HG02623 (cell line): ENCODE measurements around the gene KDM4C.

Source experiments
- ATAC-seq: cut with Tn5 transposase; IDR thresholded peaks from one replicate; pipeline ENCODE4 v1.9.1; 2021; ENCODE audit warnings: moderate library complexity; ENCODE audit not compliant: unreplicated experiment

KDM4C gene

DNA sequence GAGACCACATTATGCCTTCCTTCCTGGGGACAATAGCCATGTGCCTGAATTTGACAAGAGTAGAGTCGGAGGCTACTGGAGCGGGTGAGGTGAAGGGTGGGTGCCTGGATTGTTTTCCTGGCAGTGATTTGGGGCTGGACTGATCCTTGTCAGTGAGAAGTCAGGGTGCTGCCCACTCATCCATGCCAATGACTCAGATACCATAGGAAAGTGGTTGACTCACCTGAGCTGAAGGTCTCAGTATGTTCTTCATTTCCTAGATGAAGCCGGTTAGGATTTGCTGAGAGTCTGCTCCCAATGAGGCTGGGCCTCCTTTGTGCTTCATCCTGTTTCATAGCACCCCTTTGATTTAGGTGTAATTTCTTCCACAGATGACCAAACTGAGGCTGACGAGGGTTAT, 366.0 kb downstream of the KDM4C start:
- no peak for ATAC-seq

DNA sequence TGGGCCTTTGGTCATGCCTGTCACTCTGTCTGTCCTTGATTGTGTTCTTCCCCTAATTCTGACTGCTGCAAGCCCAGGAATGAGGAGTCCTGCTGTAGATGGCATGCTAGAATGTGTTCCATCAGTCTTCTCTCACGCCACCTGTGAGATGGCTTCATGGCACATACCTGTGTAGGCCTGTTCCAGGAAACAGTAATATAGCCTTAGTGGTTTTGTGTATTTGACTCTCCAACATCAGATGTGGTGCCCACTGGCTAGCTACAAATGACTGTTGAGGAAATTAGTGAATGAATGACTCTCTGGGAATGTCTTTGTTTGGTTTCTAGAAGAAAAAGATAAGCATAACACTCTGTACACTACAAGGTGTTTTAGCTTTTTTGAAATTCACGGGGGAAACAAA, 367.5 kb downstream of the KDM4C start:
- ATAC-seq: no peak

DNA sequence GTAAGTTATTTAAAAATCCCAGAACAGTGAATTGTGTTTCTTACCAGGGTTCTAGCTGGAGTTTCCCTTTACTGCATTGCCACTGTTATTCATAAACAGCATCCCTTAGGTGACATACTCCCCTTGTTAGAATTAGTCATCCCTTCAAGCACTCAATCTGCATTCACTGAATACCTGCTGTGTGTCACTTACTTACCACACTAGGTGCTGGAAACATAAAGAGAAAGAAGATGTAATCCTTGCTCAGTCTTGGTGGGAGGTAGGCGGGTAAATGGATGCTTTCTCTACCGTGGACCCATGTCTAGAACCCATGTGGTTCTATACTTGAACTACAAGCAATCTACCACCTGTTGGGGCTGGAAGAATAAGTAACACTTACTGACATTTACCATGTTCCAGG, 371.6 kb downstream of the KDM4C start:
- ATAC-seq: no peak

DNA sequence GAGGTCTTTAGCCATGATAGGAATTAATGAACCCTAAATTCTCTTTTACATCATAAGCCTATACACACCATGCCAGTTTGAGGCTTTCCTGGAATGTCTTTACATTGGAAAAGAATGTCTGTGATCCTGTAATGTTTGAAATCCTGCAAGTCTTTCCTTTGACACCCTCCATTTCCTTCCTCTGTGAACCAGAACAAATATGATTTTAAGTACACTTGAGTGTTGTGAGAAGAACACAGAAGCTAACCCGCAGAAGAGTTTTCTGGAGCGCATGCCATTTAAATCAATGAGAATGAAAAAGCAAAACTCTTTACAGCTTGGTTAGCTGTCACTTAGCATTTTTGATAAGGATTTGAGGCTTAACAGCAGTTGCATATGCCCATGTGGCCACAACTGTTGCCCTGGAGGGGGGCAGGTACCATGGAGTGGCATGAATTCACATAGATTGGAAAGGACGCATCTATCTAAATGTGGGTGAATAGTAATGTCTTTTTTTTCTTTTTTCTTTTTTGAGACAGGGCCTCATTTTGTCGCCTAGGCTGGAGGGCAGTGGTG, 372.6 kb downstream of the KDM4C start:
- no peak for ATAC-seq

DNA sequence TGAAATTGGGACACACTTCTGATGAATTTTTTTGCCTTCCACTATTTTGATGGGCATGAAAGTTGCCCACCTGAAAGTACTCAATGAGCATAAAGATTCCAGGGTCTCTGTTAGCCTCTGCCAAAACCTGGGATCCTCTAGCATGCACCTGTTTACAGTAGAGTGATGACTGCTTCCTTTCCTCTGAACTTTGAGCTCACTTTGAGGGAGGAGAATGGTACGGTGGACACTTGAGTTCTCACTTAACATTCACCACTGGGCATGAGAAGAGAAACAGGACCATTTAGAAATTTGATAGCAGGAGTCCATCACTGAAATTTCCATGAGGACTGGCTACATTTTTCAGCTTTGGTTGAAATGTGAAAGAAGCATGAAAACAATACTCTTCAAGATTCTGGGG, 374.8 kb downstream of the KDM4C start:
- no peak for ATAC-seq

DNA sequence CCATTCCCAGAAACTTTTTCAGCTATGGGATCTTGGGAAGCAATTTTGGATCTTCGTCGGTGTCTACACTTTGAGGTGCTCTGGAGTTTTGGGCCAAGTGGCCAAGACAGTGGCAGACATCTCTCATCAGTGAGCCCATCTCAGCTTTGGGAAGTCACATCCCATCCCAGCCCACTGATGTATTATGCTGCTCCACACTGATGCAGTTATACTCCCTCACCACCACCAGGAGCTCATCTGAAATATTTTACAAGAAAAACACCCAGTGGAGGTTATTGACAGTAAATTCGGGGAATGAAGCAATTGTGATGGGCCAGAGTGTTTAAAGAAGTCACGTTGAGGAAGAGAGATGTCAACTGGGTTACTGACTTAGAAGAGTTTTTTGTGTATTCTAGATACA, 378.0 kb downstream of the KDM4C start:
- no peak for ATAC-seq

DNA sequence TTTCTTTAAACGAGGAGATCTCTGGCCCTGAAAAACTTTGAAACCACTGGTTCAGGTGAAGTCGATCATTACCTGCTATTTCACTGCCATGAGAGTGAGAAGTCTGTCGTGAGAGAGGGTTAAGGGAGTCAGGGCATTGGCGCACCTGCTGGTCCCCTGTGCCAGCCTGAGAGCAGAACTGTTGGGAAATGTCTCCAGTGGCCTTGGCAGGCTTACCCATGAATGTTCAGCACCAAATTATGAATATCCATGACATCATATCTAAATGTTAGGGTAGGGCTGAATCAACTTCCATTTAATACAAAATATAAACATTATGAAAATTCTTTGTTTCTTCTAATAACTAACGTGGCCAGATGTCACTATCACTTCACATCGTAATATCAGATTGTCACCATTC, 379.3 kb downstream of the KDM4C start:
- no peak for ATAC-seq

DNA sequence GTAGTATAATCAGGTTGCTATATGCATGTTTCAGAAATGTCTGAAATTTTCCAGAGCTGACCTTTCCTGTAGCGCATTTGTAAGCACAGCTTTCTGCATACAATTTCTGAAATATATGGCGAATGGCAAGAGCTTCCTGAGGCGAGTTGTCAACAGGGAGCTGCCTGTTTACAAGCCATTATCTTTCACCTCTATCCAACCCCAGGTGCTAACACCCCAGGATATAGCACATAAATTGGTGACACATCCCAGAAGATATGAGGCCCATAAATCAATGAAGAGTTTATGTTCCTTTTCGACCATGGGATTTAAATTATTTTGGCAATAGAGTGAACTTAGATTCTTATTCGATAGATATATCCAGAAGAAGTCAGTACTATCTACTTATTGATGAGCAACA, 379.8 kb downstream of the KDM4C start:
- ATAC-seq: no peak

DNA sequence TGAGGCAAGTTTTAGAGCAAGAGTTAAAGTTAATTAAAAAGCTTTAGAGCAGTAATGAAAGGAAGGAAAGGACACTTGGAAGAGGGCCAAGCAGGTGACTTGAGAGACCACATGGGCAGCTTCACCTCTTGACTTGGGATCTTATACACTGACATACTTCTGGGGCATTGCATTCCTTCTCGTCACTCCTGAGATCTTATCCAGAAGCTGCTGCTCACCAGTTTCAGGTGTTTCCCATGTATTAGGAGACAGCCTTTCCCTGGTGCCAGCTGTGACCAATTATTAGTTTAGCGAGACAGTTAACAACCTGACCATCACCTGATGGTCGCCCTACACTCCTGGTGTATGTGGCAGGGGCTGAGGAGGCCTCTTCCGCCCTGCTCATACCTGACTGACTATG, 382.1 kb downstream of the KDM4C start:
- no peak for ATAC-seq

DNA sequence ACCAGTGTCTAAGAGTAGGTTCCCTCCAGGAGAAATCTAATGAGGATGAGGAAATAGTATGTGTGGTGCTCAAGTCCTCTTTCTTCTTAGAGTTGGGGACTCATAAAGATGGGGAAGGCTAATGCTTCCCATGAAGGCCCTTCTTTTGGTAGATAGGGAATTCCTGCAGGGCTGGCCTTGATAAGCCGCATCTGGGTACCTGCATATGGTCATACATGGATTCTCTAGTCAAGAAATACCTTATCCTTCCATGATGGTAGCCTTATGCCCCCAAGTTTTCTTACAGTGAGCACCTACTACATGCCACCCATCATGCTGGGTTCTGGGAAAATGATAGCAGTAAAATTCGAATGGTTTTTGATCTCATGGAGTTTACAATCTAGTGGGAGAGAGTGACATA, 382.6 kb downstream of the KDM4C start:
- no peak for ATAC-seq

DNA sequence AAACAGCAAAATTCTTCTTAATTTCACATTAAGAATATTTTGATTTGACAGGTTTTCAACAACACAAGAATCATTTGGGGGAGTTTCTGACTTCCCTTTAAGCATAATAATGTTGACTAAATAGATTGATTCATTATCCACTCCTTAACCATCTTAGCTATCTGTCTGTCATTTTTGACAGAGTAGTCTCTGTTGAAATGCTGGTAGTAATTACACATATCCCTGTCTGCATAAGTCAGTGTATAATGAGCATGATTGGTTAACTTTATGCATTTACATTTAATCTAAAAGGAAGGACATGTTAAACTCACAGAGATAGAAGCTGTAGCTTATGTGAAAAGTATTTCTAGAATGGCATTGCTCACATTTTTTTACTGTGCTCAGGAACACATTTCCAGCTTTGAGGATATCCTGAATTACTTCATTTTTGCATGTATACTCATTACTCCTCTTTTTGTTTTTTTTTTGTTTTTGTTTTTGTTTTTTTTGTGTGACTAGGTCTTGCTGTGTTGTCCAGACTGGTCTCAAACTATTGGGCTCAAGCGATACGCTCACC, 385.9 kb downstream of the KDM4C start:
- no peak for ATAC-seq

DNA sequence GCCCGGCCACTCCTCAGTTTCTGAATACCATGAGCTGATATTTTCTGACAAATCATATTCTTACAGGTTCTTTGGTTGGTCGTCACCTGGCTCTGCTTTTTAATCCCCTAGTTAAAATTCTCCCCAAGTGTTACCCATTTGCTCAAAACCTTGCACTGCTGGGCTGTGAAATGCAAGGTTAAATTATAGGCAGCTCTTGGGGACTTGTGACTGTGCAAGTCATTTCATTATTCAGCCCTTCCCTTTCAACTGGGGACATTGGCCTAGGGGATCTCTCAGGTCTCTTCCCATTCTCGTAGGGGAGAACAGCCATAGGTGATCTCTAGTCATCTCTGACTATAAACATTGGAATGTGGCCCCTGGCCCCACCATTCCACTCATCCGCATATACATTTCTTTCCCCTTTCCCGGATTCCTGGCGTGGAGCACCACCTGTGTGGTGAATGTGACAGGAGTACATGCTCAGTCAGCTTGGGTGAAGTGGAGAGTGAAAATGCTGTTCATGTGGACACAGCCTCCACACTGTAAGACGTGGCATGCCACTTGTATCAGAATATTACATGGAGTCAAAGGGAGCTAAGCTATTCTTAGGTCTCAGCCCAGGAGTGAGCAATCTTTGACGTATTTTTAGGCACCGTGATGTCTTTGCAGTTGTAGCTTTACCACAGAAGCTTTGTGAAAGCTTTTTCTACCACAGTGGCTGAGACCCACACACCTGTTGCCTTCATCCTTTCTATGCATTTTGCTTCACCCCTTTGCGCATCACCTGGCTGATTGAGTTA, 386.7 kb downstream of the KDM4C start:
- ATAC-seq: no peak

DNA sequence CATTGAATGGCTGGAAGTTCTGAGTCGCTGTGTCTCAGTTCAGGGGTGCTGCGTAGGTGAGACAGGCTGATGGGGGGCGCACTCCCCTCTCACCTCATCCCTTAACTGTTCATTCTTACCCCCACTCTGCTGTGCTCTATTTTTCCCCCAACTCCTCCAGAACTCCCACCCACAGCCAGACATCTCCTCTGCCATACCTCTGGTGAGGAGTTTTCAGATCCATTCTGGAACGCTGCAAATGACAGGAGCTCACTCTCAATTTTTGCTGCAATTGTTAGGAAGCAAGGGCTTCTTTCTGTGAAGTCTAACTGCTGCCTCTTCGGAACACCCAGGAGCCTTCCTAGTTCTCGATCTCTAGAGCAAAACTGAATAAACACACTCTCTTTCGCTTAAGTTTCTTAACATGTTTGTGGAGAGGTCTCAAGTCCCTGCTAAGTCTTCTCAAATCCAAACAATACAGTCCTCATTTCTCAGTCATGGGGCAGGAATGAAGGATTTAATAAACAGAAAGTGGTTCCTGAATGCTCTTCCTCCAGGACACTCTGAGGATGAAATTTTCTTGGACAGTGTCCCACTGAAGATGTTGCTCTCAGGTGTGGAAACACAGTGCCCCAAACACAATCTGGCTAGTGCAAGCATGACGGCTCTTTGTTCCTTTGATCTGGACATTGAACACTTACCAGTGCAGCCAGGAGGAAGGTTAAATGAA, 387.7 kb downstream of the KDM4C start:
- no peak for ATAC-seq

DNA sequence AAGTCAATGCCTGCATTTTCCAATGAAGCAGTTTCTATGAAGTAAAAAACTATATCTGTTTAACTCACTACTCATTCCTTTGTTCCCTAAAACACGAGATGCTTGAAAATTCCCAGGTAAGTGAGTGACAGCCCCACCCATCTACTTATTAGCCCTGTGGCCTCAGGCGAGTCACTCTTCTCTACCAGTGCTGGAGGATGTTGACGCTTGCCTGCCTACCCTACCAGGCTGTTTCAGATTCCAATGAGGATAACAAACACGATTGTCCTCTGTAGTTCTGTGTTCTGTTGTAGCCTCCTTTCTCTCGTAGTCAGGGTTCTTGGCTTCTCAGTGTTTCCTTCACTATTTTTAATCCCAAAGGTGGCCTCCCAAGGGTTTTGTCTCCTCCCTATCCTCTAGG, 388.8 kb downstream of the KDM4C start:
- ATAC-seq: no peak

DNA sequence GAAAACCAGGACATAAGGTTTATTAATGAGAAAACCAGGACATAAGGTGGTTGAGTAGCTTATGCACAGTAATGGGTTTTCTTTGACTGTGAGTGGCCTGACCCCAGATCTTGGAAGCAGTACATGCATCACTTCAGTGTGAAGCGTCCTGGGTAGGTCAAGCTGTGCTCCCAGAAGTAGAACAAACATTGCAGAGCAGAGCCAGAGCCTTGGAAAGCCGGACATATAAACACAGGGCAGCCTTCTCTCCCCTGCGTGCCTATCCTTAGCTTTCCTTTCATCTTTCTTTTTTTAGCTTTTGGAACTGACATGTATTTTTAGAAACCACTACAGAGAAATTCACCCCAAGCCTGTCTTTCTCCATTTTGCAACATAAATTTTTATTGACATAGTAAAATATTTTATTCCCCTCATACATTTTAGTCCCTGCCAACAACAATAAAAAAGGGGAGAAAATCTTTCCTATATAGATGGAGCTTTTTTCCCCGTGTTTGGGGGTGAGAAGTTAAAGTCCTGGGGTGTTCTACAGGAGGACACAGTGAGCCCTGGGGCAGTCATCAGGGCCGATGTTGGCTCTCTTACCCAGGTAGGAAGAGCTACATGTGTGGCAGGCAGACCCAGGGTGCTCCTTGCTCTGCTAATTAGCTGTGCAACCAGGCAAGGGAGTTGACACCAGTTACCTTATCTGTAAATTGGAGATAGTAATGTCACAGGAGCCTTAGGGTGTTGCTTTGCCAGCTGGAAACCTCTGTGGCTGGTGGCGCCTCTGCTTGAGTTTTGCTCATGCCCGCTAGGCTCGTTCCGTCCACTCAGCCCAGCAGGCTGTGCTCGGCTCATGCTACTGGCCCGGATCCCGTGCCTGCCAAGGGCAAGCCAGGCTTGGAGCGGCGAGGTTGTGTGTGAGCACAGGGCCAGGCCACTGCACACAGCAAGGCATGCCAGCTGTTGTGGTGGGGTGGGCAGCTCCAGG, 389.6 kb downstream of the KDM4C start:
- ATAC-seq: no peak

DNA sequence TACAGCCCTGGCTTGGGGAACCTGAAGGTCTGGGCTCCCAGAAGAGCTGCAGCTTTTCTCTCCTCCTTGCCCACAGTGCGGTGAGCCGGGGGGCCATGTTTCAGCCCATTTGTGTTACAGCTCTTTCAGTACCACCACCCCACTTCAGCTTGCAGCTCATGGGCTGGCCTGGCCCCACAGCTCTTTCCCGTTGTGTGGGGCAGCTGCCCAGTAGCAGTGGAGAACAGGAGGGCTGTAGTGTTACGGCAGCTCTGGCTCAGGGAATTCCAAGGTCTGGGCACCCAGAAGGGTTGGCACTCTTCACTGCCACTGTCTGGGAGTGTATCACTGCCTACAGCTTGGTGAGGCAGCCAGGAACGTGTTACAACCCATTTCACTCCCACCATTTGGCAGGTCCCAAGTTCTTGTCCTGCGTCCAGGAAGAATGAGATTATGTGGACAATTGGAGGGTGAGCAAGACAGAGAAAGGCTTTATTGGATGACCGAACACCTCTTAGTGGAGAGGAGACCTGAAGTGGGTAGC, 390.5 kb downstream of the KDM4C start:
- no peak for ATAC-seq

DNA sequence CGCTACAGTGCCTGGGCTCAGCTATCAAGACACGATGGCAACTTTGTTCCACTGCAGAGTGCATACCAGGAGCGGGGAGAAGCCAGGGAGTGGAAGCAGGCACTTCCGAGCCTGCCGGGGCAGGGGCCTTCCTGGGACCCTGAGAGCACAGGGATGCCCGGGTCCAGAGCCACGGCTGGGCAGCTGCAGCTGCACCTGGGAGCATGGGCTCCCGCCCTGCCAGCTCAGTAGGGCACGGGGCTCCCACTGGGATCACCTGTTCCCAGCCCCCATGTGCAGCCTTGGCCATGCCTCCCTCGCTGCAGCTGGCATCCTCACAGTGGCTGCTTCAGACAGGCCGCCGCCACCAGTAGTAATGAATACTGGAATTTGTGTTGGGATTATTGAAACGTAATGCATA, 391.5 kb downstream of the KDM4C start:
- no peak for ATAC-seq

DNA sequence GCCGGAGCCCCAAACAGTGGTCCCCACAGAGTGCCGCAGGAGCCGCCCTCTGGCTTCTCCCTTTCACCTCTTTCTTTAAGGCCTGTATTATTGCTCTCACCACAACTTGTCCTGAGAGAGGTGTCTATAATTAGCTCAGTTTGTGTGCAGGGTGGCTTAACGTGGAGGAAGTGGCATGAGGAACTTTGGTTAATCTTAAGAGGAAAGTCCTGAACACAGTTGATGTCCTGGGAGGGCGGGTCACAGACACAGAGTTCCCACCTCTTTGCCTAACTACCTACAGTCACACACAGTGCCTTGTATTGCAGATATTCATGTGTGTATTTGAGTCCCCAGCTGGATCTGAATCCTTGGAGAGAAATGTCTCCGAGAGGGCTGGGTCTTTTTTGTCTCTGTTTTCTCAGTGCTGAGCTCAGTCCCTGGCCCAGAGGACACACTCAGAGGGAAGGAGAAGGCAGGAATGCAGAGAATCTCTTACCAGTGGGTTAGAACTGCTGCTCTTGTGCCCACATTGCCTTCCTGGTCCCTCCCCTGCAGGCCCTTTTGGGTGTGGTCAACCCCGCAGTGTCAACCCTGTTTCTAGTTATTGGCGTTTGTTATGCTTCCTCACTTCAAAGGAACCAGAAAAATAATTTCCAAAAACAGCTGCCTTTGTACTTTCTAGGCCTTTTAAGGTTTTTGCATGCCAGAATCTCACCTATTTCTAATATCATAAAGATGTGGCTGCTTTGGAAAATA, 392.5 kb downstream of the KDM4C start:
- ATAC-seq: peak; percentile 46

DNA sequence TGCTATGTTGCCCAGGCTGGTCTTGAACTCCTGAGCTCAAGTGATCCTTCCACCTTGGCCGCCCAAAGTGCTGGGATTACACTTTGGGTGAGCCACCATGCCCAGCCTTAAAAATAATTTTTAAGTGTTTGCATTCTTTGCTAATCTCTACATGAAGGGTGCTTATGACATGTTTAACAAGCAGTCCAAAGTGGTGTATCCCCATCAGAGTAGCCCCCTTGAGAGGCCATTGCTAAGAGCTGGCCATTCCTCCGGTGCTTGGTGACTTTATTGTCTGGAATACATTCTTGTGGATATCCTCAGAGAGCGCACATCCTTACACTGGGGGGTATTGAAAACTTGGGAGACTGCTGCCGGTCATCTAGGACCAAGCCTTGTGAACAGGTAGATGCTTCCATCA, 395.4 kb downstream of the KDM4C start:
- no peak for ATAC-seq

DNA sequence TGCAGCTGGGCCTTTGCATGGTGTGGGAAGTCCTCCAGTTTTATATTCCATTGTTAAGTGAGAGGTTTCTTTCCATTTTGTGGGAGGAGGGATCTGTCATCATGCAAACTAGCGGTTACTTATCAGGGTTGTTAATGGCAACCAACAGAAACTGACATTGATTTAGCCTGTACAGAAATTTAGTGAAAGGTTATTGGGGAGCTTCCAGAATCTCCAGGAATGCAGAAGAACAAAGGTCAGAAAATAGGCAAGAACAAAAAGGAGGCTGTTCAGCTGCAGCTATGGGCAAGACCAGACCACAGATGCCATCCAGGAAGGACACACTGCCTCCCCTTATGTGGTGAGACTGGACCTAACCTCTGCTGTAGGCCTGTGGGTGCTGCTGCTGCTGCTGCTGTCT, 395.8 kb downstream of the KDM4C start:
- no peak for ATAC-seq
